Fibroblast of lung (primary cell): ENCODE results near the gene KCNAB2.

ENCODE experiments used
- EZH2 ChIP-seq: IDR thresholded peaks from 2 replicates; pipeline ENCODE4 v1.5.1; 2012; ENCODE audit warnings: low read length, control low read depth, mild to moderate bottlenecking; ENCODE audit errors: missing control alignments
- TF ChIP-seq, protein P1 (sequence below), 2 donors: IDR thresholded peaks in 1 of 2; conservative IDR thresholded peaks in 1 of 2; 1 replicate in 1 of 2; 2 replicates in 1 of 2; pipeline ENCODE4 v1.5.1; 2011 to 2012; ENCODE audit warnings: low read length in 2 of 2, control low read depth in 1 of 2, inconsistent platforms in 1 of 2, low read depth in 1 of 2, mild to moderate bottlenecking in 1 of 2

DNA sequence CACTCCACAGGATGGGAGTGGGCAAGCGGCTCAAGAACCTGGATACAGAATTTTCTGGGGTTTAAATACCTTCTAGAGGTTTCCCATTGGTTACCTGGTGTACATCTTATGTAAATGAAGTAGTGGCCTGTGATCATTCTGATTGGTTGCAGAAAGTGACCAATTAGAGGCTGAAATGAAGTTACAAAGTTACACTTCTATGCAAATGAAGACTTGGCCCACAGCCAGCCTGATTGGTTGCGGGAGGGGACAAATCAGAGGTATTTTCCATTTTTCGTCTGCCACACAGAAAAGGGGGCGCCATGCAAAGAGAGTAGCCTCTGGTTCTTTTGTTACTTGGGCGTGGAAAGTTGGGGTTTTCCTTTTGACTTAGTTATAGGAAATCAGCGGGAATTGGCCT lies 8.9 kb downstream of the KCNAB2 start:
- TF ChIP-seq, protein P1, sequence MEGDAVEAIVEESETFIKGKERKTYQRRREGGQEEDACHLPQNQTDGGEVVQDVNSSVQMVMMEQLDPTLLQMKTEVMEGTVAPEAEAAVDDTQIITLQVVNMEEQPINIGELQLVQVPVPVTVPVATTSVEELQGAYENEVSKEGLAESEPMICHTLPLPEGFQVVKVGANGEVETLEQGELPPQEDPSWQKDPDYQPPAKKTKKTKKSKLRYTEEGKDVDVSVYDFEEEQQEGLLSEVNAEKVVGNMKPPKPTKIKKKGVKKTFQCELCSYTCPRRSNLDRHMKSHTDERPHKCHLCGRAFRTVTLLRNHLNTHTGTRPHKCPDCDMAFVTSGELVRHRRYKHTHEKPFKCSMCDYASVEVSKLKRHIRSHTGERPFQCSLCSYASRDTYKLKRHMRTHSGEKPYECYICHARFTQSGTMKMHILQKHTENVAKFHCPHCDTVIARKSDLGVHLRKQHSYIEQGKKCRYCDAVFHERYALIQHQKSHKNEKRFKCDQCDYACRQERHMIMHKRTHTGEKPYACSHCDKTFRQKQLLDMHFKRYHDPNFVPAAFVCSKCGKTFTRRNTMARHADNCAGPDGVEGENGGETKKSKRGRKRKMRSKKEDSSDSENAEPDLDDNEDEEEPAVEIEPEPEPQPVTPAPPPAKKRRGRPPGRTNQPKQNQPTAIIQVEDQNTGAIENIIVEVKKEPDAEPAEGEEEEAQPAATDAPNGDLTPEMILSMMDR (conservative IDR thresholded peaks at IDR 0.05 in 1 of 2, IDR thresholded peaks at IDR 0.05 in 1 of 2; ENCODE audit: low read depth in 1 of 2, low read length in 2 of 2) = no peak
- no peak for TF ChIP-seq EZH2
